NCI-H526 treated with DMSO at 0.1 percent for 48 hours (cell line): Measurements from ENCODE around the gene KDM3A.
A peak's percentile ranks its signal among the peaks of the same experiment; 100 is the strongest.

Experiments used
- DNase-seq: peaks from one replicate; lab custom pipeline; 2025; lab: John Stamatoyannopoulos, UW

KDM3A gene

DNA sequence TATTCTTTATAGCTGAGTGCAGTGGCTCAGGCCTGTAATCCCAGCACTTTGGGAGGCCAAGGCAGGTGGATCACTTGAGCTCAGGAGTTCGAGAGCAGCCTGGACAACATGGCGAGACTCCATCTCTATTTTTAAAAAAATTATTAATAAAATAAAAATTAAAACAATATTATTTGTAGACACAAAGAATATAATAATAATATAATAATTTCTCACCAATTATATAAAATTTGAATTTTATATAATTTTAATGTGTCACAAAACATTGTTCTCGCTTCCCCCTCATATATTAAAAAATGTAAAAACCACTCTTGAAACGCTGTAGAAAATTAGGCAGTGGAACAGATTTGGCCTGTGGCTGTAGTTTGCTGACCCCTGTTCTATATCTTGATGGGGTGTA lies 5.6 kb upstream of the KDM3A start:
- DNase-seq, result no peak

DNA sequence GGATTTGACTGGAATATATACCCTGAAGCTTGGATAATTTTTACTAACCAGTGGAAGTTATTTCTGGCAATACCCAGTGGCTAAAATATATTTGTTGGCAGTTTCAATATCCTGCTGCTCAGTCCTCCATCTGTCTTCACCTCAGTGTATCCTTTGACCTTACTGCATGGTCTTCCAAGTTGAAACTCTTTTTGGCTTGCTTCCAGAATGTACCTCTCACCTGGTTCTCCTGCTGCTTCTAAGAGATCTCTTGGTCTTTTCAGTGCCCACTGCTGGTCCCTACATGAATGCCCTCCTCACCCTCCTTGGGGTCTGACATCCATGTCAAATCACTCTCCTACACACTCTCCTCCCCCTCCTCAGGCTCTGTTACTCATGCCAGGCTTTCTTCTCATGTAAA lies 4.8 kb upstream of the KDM3A start:
- no peak for DNase-seq

DNA sequence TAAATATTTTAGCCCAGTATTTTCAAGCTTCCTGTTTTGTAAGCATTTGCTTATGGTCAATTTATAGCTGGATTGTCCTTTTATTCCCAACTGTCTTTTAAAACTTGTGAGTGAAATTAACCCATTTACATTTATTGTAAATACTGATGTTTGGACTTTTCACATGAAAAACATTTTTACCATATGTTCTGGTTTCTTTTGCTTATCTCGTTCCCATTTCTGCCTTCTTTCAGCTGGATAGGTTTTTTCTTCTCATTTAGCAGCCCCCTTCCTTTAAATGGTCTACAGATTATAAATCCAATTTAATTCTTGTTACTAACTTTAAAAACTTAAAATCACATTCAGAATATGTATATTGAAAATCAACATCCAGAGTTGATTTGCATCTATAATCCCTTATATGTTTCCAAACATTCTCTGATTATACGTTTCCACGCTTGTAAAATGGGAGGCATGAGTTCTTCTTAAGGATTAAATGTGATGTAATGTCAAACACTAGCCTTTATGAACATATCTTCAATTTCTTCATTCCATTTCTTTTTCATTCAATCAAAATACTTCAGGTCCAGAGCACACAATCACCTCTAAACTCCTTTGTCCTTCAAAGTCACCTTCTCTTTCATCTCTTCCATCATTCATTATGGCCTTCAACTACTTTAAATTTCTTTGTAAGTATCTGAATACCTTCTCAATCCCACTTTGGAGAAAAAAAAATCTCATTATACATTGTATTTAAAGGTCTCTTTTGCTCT lies 1.1 kb upstream of the KDM3A start:
- DNase-seq, result no peak

DNA sequence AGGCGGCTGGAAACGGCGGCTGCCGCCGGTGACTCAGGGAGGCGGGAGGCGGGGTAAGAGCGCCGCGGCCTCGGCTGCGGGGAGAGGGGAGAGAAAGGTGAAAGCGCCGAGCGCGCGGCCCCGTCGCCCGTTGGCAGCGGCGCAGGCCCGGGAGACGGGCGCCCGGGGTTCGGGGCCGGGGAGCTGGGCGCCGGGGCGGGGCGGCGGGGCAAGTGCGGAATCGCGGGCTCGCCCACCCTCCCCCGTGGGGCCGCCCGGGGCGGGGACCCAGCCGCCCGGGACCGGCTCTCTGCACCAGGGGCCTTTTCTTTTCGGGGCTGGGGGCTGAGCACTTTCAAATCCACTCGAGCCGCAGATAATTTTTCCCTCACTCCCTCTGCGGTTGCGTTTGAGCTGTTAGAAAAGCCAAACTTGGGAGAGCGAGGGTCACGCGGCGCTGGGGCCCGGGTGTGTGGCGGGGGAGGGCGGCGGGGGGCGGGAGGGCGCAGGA lies 266 bp downstream of the KDM3A start:
- DNase-seq, result no peak

DNA sequence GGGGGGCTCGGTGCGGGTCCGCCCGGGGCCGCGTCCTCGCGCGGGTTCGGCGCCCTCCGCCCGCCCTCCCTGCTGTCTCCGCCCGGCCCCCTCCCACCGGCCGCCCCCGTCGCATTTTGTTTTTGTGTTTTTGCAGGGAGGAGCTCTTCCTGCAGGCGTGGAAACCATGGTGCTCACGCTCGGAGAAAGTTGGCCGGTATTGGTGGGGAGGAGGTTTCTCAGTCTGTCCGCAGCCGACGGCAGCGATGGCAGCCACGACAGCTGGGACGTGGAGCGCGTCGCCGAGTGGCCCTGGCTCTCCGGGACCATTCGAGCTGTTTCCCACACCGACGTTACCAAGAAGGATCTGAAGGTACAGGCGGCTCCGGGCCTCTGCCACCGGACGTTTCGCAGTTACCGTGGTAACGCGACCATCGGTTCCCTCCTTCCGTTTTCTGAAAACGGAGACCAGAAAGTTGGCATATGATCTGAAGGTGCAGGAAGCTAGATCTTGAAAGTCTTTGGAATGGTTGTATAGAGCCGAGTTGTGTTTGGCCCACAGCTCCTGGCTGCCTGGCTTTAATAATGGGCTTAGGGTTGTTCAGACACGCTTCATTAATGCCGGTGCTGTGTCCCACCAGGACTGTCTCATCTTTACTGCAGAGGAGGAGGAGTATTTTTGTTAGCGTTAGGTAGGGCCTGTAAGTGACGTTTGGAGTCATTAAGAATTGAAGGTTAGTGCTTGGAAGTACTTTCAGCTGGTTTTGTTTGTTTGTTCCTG lies 891 bp downstream of the KDM3A start:
- DNase-seq, result peak; percentile 8

GRCh38 chr2:86442642-86443005 lies 1.5 kb downstream of the KDM3A start:
- DNase-seq, result peak; percentile 78

- no peak for DNase-seq
Observed at GRCh38 chr2:86443631-86444350, 2.6 kb downstream of the KDM3A start.

DNA sequence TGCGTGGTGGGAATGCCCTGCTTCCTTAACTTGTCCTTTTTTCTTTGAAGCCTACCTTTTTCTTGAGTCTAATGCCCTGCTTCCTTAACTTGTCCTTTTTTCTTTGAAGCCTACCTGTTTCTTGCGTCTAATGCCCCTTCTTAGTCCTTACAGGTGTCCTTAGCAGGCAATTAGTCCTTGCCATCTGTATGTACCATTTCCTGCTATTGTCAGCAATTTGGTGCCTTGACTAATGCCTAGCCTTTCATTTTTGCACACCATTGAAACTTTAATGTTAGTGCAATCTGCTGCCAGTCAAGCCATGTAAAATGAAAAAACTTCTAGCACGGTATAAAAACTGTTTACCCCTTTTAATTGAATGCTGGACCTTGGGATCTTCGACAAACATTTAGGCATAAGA lies 4.3 kb downstream of the KDM3A start:
- no peak for DNase-seq

- DNase-seq, result no peak
Observed at GRCh38 chr2:86446060-86446459, 4.9 kb downstream of the KDM3A start.

GRCh38 chr2:86453836-86454235 lies 12.7 kb downstream of the KDM3A start:
- DNase-seq, result no peak

- DNase-seq, result no peak
Observed at GRCh38 chr2:86454238-86454637, 13.1 kb downstream of the KDM3A start.

DNA sequence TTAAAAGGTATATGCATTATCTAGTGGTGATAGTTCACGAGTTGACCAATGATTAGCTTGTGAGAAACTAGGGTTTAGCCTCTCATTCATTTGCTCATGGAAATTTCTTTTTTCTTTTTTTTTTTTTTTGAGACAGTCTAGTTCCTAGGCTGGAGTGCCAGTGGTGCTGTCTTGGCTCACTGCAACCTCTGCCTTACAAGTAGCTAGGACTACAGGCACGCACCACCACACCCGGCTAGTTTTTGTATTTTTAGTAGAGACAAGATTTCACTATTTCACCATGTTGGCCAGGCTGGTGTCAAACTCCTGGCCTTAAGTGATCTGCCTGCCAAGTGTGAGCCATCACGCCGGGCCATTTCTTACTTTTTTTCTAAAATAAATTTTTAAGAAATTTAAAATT lies 14.0 kb downstream of the KDM3A start:
- DNase-seq, result no peak

DNA sequence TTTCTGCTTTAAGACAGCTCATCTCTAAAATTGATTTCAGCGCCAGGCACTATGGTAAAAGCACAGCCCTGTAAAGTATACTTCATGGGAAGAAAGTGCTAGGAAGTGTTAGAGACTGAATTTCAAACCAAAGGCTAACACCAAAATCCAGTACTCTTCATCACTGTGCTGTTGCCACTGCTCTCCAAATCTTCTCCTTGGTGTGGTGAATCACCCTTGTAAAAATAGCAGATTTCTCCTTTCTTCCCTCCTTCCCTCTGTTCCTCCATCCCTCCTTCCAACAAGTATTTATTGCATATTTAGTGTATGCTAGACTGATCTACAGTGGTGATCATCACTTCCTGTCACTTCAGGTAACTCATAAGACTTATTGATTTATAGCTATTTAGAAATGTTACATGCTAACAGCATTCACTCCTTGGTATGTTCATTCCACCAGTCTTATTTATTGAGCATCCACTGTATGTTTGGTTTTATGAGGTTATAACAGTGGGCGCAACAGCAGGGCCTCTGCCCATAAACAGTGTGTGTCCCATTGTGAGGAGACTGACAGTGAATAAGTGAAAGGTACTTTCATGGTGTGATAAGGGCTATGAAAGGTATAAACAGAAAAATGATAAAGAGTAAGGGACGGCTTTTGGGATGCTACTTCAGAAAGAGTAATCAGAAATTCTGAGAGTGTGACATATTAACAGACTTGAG lies 20.0 kb downstream of the KDM3A start:
- no peak for DNase-seq

GRCh38 chr2:86464652-86465051 lies 23.5 kb downstream of the KDM3A start:
- no peak for DNase-seq

- no peak for DNase-seq
Observed at GRCh38 chr2:86466306-86466705, 25.1 kb downstream of the KDM3A start.

- no peak for DNase-seq
Observed at GRCh38 chr2:86468162-86469033, 27.2 kb downstream of the KDM3A start.

DNA sequence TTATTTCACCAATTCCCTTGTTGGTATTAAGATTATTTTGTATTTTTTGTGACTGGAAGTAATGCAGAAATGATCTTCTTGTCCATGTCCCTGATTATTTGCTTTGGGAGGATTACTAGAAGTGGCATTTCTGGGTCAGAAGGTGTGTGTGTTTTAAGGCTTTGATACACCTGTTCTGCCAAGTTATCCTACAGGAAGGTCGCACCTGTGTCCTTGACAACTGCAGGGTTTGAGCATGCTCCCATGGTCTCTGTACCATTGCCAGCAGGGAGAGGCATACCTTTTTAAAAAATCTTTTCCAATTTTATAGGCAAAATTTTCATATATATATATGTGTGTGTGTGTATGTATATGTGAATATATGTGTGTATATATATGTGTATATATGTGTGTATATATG lies 29.7 kb downstream of the KDM3A start:
- DNase-seq, result no peak

DNA sequence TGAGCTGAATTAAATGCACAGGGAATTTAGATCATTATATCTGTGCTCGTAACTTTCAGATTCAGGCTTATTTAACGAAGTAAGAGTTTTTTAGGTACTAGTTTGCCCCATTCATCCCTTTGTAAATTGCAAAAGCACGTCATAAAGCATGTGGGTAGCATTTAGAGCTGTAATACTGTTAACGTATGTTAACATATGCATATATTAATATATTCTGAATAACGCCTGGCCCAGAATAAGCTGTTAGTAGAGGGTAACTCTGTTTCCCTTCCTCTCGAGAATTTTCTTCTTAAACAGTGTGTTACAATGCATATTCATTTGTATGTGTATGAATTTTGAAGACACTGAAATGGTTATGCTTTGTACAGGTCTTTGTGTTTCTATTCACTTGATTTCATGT lies 30.5 kb downstream of the KDM3A start:
- DNase-seq, result no peak

DNA sequence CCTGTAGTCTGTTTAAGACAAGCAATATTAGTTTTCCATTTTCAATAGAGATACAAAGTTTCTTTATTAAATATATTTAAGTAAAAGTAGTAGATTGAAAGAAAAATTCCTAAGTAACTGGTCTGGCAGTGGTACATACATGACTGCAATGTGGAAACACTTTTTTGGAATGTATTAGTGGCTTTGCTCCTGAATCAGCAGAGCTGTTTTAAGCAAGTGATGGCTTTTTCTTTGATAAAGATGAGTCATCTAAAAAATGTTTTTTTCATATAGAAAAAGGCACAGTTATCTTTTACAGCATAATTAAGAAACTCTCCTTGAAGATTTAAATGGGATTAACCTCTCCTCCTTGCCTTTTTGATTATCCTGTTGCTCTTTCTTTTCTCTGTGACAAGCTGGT lies 34.9 kb downstream of the KDM3A start:
- no peak for DNase-seq

DNA sequence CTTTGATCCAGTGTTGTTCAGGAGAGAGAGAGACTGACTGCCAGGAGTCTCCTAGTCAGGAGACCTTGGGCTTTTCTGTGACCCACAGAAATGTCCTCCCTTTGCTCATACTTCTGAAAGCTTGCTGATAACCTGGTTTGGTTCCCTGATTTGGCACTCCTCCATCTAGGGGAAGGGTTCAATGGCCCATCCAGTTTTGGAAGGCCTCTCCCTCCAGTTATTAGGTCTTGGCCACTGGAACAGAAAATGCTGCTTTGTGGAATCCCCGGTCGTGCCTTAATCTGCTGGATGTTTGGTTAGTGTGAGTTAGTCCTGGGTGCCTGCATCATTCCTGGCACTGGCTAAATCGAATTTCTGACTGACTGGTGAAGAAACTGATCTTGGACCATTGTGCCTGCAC lies 35.7 kb downstream of the KDM3A start:
- DNase-seq, result no peak

- no peak for DNase-seq
Observed at GRCh38 chr2:86477349-86477748, 36.2 kb downstream of the KDM3A start.
